Lung (tissue), 12 donors: ENCODE measurements around the gene TRA2B. TPM values are rescaled to one million over a fixed set of nuclear protein-coding genes. Genes with fewer than 3 reads are reported as not detected.

Experiments used
- ATAC-seq: fragments of 200-7000 bp; cut with Tn5 transposase; one replicate; pipeline ENCODE4 v1.9.1; 2020; ENCODE audit warnings: moderate number of reproducible peaks; ENCODE audit not compliant: insufficient read depth, low FRiP score
- DNase-seq, 3 donors: peaks; one replicate each; pipeline ENCODE4 v3.0.0-alpha.2; 2013 to 2017
- H3K27ac ChIP-seq, 2 donors: one replicate each; pipeline ENCODE4 v1.5.1; 2013; ENCODE audit warnings: mild to moderate bottlenecking in 2 of 2, moderate library complexity in 2 of 2, control low read depth in 1 of 2, inconsistent platforms in 1 of 2, low read depth in 1 of 2, low read length in 1 of 2
- H3K27me3 ChIP-seq, 3 donors: one replicate each; pipeline ENCODE4 v1.5.1; 2013; ENCODE audit warnings: low read length in 2 of 3; ENCODE audit not compliant: control insufficient read depth in 3 of 3, insufficient read depth in 3 of 3
- H3K36me3 ChIP-seq, 4 donors: one replicate each; pipeline ENCODE4 v1.5.1; 2013; ENCODE audit warnings: low read length in 4 of 4, mild to moderate bottlenecking in 1 of 4, moderate library complexity in 1 of 4; ENCODE audit not compliant: control insufficient read depth in 4 of 4, insufficient read depth in 4 of 4
- H3K4me1 ChIP-seq, 5 donors: one replicate each; pipeline ENCODE4 v1.5.1; 2013; ENCODE audit warnings: low read length in 5 of 5, mild to moderate bottlenecking in 2 of 5, moderate library complexity in 1 of 5; ENCODE audit not compliant: control insufficient read depth in 5 of 5, insufficient read depth in 5 of 5
- H3K4me3 ChIP-seq: one replicate; pipeline ENCODE4 v1.5.1; 2013; ENCODE audit warnings: mild to moderate bottlenecking, control low read depth, moderate library complexity
- H3K9ac ChIP-seq, 2 donors: one replicate each; pipeline ENCODE4 v1.5.1; 2013; ENCODE audit warnings: low read length in 2 of 2, control low read depth in 1 of 2; ENCODE audit not compliant: insufficient read depth in 1 of 2
- H3K9me3 ChIP-seq, 4 donors: one replicate each; pipeline ENCODE4 v1.5.1; 2013; ENCODE audit warnings: low read length in 3 of 4, mild to moderate bottlenecking in 1 of 4, moderate library complexity in 1 of 4; ENCODE audit not compliant: control insufficient read depth in 4 of 4, insufficient read depth in 3 of 4
- WGBS, 2 donors: extraction: QIAGEN DNeasy Blood & Tissue Kit; methylation state at CpG; one replicate each; pipeline ENCODE4 v1.1.7; 2013; 5-methylcytosine and 5-hydroxymethylcytosine counted together
- polyA plus RNA-seq, 2 donors: library from polyadenylated mRNA; stranded (reverse); fragments of 200-250 nt; gene quantifications; one replicate each; pipeline ENCODE4 v1.2.1, GENCODE V29; 2013
- total RNA-seq, 2 donors: library from RNA; depleted of rRNA in 1 of 2; stranded (reverse); fragments of >200 nt in 1 of 2; gene quantifications; one replicate each; pipeline ENCODE4 v1.2.1, GENCODE V29; 2014 to 2021
- TF ChIP-seq, protein P1 (sequence below): IDR thresholded peaks from 2 replicates; pipeline ENCODE4 v1.5.1; 2012; ENCODE audit warnings: mild to moderate bottlenecking; ENCODE audit errors: control extremely low read depth, extremely low read depth
- donor health status: control.
- donor health status: control.
- donor health status: Bipolar disorder and iron deficiency.
- donor health status: healthy.
- donor health status: DM: yes; HTN: yes; CAD: no.

TRA2B gene
- total and polyA plus RNA-seq, 4 donors, result 61.2 to 263 (median 95.4) TPM

GRCh38 chr3:185965496-185965895 is 27.7 kb upstream of the TRA2B start:
- TF ChIP-seq, protein P1, sequence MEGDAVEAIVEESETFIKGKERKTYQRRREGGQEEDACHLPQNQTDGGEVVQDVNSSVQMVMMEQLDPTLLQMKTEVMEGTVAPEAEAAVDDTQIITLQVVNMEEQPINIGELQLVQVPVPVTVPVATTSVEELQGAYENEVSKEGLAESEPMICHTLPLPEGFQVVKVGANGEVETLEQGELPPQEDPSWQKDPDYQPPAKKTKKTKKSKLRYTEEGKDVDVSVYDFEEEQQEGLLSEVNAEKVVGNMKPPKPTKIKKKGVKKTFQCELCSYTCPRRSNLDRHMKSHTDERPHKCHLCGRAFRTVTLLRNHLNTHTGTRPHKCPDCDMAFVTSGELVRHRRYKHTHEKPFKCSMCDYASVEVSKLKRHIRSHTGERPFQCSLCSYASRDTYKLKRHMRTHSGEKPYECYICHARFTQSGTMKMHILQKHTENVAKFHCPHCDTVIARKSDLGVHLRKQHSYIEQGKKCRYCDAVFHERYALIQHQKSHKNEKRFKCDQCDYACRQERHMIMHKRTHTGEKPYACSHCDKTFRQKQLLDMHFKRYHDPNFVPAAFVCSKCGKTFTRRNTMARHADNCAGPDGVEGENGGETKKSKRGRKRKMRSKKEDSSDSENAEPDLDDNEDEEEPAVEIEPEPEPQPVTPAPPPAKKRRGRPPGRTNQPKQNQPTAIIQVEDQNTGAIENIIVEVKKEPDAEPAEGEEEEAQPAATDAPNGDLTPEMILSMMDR, result no peak
- no peak for DNase-seq
- no peak for ATAC-seq
- Histone ChIP-seq H3K4me3 (no peak overlapping the region), H3K36me3 (no peaks in the 10 kb centered on the region), H3K27ac (no peak overlapping the region), H3K9me3 (no peaks in the 10 kb centered on the region), H3K4me1 (no peaks in the 10 kb centered on the region), H3K9ac (no peak overlapping the region), H3K27me3 (peaks cover 0 to 2% (median 0%) of the 10 kb centered on the region in 3 donors)
- 79 to 91% methylated on average over 2 of the region's 2 CpGs for WGBS, 2 donors

DNA sequence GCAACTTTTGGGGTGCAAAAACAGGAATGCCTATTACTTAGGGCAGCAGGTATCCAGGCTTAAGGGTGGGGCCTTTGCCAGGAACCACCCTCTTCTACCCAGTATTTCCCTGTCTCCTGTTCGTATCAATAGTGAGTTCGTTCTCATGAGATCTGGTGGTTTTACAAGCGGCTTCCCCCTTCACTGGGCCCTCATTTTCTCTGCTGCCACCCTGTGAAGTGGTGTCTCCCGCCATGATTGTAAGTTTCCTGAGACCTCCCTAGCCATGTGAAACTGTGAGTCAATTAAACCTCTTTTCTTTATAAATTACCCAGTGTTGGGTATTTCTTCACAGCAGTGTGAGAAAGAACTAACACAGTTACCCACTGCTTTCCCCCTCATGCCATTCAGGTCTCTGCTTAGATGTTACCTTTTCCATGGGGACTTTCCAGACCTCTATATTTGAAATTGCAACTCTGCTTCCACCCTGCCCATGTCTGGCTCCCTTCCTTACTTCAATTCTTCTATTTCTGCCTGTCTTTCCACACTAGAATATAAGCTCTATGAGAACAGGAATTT is 23.9 kb upstream of the TRA2B start:
- no peaks in the 10 kb centered on the region for H3K4me1 ChIP-seq
- H3K36me3 ChIP-seq, result no peaks in the 10 kb centered on the region
- peaks cover 0 to 2% (median 0%) of the 10 kb centered on the region in 3 donors for H3K27me3 ChIP-seq
- DNase-seq (no peak), ATAC-seq (no peak)
- no peaks in the 10 kb centered on the region for H3K9me3 ChIP-seq
- WGBS, 2 donors, result 83 to 94% methylated on average over 4 of the region's 4 CpGs
- no peak overlapping the region for H3K4me3 ChIP-seq
- no peak overlapping the region for H3K9ac ChIP-seq
- TF ChIP-seq, protein P1, result no peak
- no peak overlapping the region for H3K27ac ChIP-seq

- Histone ChIP-seq H3K27ac (peak overlapping the region in 1 of 2 donors; percentile 72), H3K4me3 (no peak overlapping the region), H3K4me1 (no peaks in the 10 kb centered on the region), H3K27me3 (peaks cover 0 to 2% (median 0%) of the 10 kb centered on the region in 3 donors), H3K36me3 (no peaks in the 10 kb centered on the region), H3K9ac (no peak overlapping the region), H3K9me3 (no peaks in the 10 kb centered on the region)
- ATAC-seq (no peak), DNase-seq (no peak)
- TF ChIP-seq, protein P1, result no peak
- WGBS, 2 donors, result 75 to 84% methylated on average over 4 of the region's 4 CpGs
Measured at GRCh38 chr3:185960522-185961288, 22.9 kb upstream of the TRA2B start.
